AG09309 (cell line): ENCODE results near the gene CYP19A1.

Source experiments
- DNase-seq: peaks from one replicate; pipeline ENCODE4 v3.0.0-alpha.2; 2010; ENCODE audit warnings: low read depth
- H3K4me3 ChIP-seq: 2 replicates; pipeline ENCODE4 v1.5.1; 2011; ENCODE audit warnings: mild to moderate bottlenecking, low read depth, low read length, moderate library complexity; ENCODE audit not compliant: control insufficient read depth
- CTCF ChIP-seq: IDR thresholded peaks from 2 replicates; pipeline ENCODE4 v1.5.1; 2011; ENCODE audit warnings: mild to moderate bottlenecking, low read depth, low read length, inconsistent platforms; ENCODE audit not compliant: insufficient read depth, control insufficient read depth; ENCODE audit errors: missing control alignments

Gene CYP19A1

GRCh38 chr15:51380999-51381806 lies 42.8 kb upstream of the CYP19A1 start:
- peak; percentile 92 for TF ChIP-seq CTCF
- no peak overlapping the region for H3K4me3 ChIP-seq
- no peak for DNase-seq

GRCh38 chr15:51379390-51379789 lies 41.0 kb upstream of the CYP19A1 start:
- H3K4me3 ChIP-seq = no peak overlapping the region
- DNase-seq = no peak
- no peak for TF ChIP-seq CTCF

- H3K4me3 ChIP-seq = no peak overlapping the region
- no peak for DNase-seq
- TF ChIP-seq CTCF = no peak
Measured at GRCh38 chr15:51378406-51378805, 40.0 kb upstream of the CYP19A1 start.

GRCh38 chr15:51377038-51377786 lies 38.8 kb upstream of the CYP19A1 start:
- H3K4me3 ChIP-seq = no peak overlapping the region
- DNase-seq = peak; percentile 76
- no peak for TF ChIP-seq CTCF

- no peak for DNase-seq
- no peak overlapping the region for H3K4me3 ChIP-seq
- no peak for TF ChIP-seq CTCF
Measured at GRCh38 chr15:51375966-51376640, 37.7 kb upstream of the CYP19A1 start.

- no peak for TF ChIP-seq CTCF
- DNase-seq = no peak
- no peak overlapping the region for H3K4me3 ChIP-seq
Measured at GRCh38 chr15:51374131-51374530, 35.7 kb upstream of the CYP19A1 start.
